NT2/D1 (cell line): ENCODE data around the gene TGFBRAP1.

Source experiments
- DNase-seq: peaks from one replicate; pipeline ENCODE4 v3.0.0-alpha.2; 2011; ENCODE audit warnings: low read depth, low spot score
- H3K27me3 ChIP-seq: 2 replicates; pipeline ENCODE4 v1.6.0; 2011; ENCODE audit warnings: mild to moderate bottlenecking; ENCODE audit not compliant: insufficient read length, insufficient read depth
- H3K36me3 ChIP-seq: 2 replicates; pipeline ENCODE4 v1.6.1; 2011; ENCODE audit warnings: mild to moderate bottlenecking, low read length, mixed read lengths; ENCODE audit not compliant: insufficient read depth, insufficient read length
- H3K4me1 ChIP-seq: 2 replicates; pipeline ENCODE4 v1.5.1; 2011; ENCODE audit not compliant: insufficient read depth, insufficient read length
- H3K4me3 ChIP-seq: 2 replicates; pipeline ENCODE4 v1.5.1; 2011; ENCODE audit warnings: low read depth; ENCODE audit not compliant: insufficient read length
- H3K9ac ChIP-seq: 2 replicates; pipeline ENCODE4 v1.6.0; 2011; ENCODE audit warnings: low read depth; ENCODE audit not compliant: insufficient read length
- H3K9me3 ChIP-seq: 2 replicates; pipeline ENCODE4 v1.5.1; 2011; ENCODE audit warnings: mild to moderate bottlenecking, low read length; ENCODE audit not compliant: insufficient read depth
- SUZ12 ChIP-seq: IDR thresholded peaks from 2 replicates; pipeline ENCODE4 v1.6.1; 2011; ENCODE audit not compliant: insufficient read length, insufficient read depth; ENCODE audit errors: extremely low read depth
- YY1 ChIP-seq: IDR thresholded peaks from 2 replicates; pipeline ENCODE4 v1.6.1; 2011; ENCODE audit not compliant: insufficient read length, insufficient read depth
- ZNF274 ChIP-seq: IDR thresholded peaks from 2 replicates; pipeline ENCODE4 v1.6.1; 2011; ENCODE audit warnings: mild to moderate bottlenecking, low read depth, low read length

Gene TGFBRAP1

DNA sequence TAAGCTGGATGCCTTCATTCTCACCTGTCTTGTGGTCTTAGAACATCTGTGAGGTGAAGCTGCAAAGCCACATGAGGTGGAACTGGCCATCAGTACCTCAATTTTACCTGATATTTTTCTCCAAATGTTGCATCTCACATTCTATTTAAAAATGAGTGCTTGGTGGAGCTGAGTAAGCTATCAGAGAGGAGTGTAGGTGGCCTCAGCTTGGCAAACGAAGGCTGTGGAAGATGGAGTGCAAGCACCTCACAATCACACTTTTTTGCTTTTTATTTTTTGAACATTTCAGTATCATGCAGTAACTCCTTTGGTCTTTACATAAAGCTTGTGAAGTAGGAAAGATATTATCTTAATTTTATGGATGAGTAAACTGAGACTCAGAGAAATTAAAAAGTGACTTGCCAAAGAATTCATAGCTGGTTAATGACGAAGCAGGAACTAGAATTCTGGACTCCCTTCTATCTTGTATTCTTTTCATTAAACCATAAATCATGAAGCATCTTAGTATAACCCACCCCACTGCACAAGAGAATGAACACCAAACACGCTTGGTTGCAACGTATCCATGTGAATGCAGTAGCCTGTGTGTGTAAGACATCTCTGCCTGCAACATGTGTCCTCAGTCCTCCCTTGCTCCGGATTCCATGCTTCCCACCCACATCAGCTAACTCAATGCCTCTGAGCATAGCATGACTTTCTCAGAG lies 35.1 kb upstream of the TGFBRAP1 start:
- Histone ChIP-seq H3K4me3 (no peak overlapping the region), H3K36me3 (peaks cover 94% of the 10 kb centered on the region)
- DNase-seq: no peak

DNA sequence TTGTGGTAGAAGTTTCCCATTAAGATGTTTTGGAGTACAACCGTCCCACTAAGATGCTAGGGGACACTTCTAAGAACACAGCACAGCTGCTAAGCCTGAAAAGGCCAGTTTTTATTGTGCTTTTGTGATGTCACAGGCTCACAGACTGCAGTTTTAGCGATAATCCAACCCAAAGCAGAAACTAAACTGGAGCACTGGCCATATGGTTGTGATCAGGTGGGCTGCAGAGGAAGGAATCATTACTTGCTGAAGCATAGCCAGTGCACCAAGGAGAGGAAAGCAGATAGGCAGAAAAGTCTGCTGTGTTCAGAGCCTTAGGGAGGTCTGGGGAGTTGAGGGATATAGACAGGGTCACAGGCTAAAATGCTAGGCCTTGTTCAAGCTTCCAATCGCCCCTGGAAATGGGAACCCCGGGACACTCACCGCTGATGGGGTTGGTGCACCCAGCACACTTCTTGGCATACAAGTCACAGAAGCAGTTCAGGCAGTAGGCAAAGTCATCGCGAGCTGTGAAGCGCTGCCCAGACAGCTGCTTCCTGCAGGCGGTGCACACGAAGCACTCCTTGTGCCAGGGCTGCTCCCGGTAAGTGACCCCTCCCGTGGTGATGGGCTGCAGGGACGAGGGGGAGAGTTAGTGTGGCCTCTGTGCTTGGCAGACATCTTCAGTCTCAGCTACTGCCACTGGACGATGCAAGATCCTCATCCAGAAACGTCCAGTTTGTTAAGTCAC lies 33.5 kb upstream of the TGFBRAP1 start:
- H3K9ac ChIP-seq: no peak overlapping the region
- DNase-seq: no peak
- H3K27me3 ChIP-seq: no peaks in the 10 kb centered on the region
- H3K9me3 ChIP-seq: no peaks in the 10 kb centered on the region
- TF ChIP-seq ZNF274: no peak
- TF ChIP-seq YY1: no peak
- TF ChIP-seq SUZ12: no peak
- H3K4me1 ChIP-seq: no peaks in the 10 kb centered on the region
- peaks cover 94% of the 10 kb centered on the region for H3K36me3 ChIP-seq
- H3K4me3 ChIP-seq: no peak overlapping the region

More for the DNA sequence above, 35.1 kb upstream of the TGFBRAP1 start:
- H3K4me1 ChIP-seq: no peaks in the 10 kb centered on the region
- TF ChIP-seq YY1 (no peak), SUZ12 (no peak), ZNF274 (no peak)
- no peaks in the 10 kb centered on the region for H3K27me3 ChIP-seq
- H3K9me3 ChIP-seq: no peaks in the 10 kb centered on the region
- no peak overlapping the region for H3K9ac ChIP-seq

DNA sequence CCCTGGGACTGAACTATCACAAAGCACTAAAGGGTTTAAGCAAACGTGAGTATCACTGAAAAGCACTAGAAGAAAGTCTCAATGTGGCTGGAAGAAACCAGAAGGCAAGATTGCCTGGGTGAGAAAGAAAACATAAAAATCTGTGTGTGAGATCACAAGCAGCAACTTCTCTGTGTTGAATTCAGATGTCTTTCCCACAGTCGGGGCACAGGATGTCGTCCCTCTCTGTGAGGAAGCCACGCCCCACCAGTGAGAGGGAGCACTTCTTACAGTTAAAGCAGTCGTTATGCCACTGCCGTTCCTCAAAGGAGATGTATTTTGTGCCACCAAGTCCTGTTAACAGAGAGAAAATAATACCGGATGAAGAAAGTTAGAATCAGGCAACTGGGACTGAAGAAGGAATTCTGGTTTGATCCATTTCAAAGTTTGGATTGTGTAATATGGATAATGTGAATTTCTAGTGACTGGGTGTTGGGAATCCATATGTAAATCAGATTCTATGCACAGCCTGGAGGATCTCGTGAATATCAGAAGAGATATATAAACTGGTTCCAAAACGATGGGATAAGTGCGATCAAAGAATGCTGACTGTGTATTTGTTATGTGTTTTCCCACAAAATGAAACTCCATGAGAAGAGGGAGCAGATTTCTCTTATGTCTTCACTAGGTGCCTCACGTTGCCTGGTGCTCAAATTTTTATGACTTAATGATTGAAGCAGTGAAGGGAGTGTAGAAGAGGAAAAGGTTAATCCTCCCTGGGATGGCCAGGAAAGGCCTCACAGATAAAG lies 31.8 kb upstream of the TGFBRAP1 start:
- Histone ChIP-seq H3K27me3 (no peaks in the 10 kb centered on the region), H3K9ac (no peak overlapping the region), H3K4me3 (no peak overlapping the region), H3K36me3 (peaks cover 78% of the 10 kb centered on the region), H3K9me3 (no peaks in the 10 kb centered on the region), H3K4me1 (no peaks in the 10 kb centered on the region)
- no peak for TF ChIP-seq YY1
- no peak for TF ChIP-seq ZNF274
- TF ChIP-seq SUZ12: no peak
- DNase-seq: no peak

DNA sequence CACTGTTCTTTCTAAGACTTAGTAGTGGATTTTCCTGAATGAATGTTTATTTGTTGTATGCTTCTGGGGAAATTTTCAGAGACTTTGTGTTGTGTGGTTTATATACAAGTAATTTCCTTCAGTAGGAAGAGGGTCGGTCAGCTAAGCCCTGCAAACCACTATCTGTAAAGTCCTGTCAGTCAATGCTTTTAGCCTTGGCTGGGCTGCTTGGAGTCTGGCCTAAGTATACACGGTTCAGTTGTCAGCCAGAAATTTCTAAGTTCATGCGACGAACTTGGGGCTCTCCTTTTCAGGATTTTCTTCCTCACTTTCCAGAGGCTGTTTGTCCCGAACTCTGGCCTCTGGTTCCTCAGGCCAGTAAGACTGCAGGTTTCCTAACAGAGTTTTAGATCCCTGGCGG lies 29.1 kb upstream of the TGFBRAP1 start:
- no peaks in the 10 kb centered on the region for H3K27me3 ChIP-seq
- DNase-seq: no peak
- no peaks in the 10 kb centered on the region for H3K9me3 ChIP-seq
- peaks cover 54% of the 10 kb centered on the region for H3K36me3 ChIP-seq
- no peaks in the 10 kb centered on the region for H3K4me1 ChIP-seq
- H3K9ac ChIP-seq: no peak overlapping the region
- no peak overlapping the region for H3K4me3 ChIP-seq
- TF ChIP-seq ZNF274 (no peak), SUZ12 (no peak), YY1 (no peak)

DNA sequence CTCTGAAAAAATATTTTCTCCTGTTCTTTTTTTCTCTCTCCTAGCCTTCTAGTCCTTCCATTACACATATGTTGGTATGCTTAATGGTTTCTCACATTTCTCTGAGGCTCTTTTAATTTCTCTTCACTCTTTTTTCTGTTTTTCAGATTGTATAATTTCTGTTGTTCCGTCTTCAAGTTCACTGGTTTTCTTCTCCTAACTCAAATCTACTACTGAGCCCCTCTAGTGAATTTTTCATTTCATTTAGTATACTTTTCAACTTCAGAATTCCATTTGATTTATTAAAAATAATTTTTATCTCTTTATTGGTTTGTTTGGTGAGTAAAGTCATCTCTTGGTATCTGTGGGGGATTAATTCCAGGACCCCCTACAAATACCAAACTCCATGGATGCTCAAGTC lies 27.6 kb upstream of the TGFBRAP1 start:
- Histone ChIP-seq H3K4me3 (no peak overlapping the region), H3K9me3 (no peaks in the 10 kb centered on the region), H3K27me3 (no peaks in the 10 kb centered on the region), H3K9ac (no peak overlapping the region), H3K36me3 (peaks cover 43% of the 10 kb centered on the region), H3K4me1 (no peaks in the 10 kb centered on the region)
- TF ChIP-seq YY1: no peak
- TF ChIP-seq ZNF274: no peak
- no peak for TF ChIP-seq SUZ12
- no peak for DNase-seq

DNA sequence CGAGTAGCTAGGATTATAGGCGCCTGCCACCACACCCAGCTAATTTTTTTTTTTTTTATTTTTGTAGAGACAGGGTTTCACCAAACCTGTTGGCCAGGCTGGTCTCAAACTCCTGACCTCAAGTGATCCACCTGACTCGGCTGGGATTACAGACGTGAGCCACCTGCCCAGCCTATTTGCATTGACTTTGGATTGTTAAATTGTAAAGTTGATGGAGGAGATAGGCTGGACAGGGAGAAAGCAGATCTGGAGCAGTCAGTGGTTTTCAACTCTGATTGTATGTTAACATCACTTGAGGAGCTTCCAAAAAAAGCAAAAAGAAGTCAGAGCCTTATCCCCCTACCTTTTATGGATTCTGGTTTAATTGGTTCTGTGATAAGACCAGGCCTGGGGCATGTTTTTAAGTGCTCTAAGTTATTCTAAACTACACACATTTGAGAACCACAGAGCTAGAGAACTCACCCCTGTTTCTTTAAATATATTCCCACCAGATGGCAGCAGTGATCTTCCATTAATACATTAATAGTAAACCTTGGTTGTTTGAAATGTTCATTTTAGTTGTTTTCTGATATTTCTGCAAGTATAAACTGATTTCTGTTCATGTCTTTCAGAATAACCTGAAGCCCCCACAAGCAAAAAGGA lies 15.3 kb upstream of the TGFBRAP1 start:
- Histone ChIP-seq H3K9ac (no peak overlapping the region), H3K4me3 (no peak overlapping the region), H3K36me3 (peaks cover 93% of the 10 kb centered on the region), H3K27me3 (no peaks in the 10 kb centered on the region), H3K9me3 (no peaks in the 10 kb centered on the region), H3K4me1 (no peaks in the 10 kb centered on the region)
- no peak for DNase-seq
- TF ChIP-seq SUZ12 (no peak), ZNF274 (no peak), YY1 (no peak)
